Hippocampal formation (tissue), 2 donors: Measurements from ENCODE around the gene DHX32.
"Not testable (repeated sequence)": the region's sequence is repeated elsewhere in the genome, so short reads cannot be mapped to it uniquely, and the experiment has no call there.

Experiments used
- DNase-seq, 2 donors: peaks; one replicate each; lab custom pipeline; 2025; lab: John Stamatoyannopoulos, UW

The DHX32 gene

GRCh38 chr10:125896088-125896934 is 15.2 kb upstream of the DHX32 start, which contains the start of gene FANK1:
TSS of gene FANK1 (plus strand) at chr10:125896564. CDS start at chr10:125896643, 79 bp downstream.
- DNase-seq: peak; percentile 44 to 74

GRCh38 chr10:125895130-125896087 is 14.3 kb upstream of the DHX32 start:
- DNase-seq: peak in 1 of 2 donors; percentile 38

- DNase-seq: not testable (repeated sequence)
Measured at GRCh38 chr10:125894176-125894575, 13.1 kb upstream of the DHX32 start.

GRCh38 chr10:125892402-125892801 is 11.3 kb upstream of the DHX32 start:
- not testable (repeated sequence) for DNase-seq

GRCh38 chr10:125889441-125889840 is 8.3 kb upstream of the DHX32 start:
- not testable (repeated sequence) for DNase-seq

- DNase-seq: no peak
Measured at GRCh38 chr10:125886914-125887512, 5.9 kb upstream of the DHX32 start.

- DNase-seq: no peak
Measured at GRCh38 chr10:125883211-125883610, 2.1 kb upstream of the DHX32 start.

GRCh38 chr10:125882596-125882995 is 1.5 kb upstream of the DHX32 start:
- DNase-seq: no peak

- no peak for DNase-seq
Measured at GRCh38 chr10:125880719-125881118, 373 bp downstream of the DHX32 start.

GRCh38 chr10:125878957-125879835 is 1.9 kb downstream of the DHX32 start:
- no peak for DNase-seq

- DNase-seq: no peak
Measured at GRCh38 chr10:125871338-125871737, 9.8 kb downstream of the DHX32 start.

GRCh38 chr10:125868372-125868975 is 12.6 kb downstream of the DHX32 start:
- peak in 1 of 2 donors; percentile 34 for DNase-seq

- DNase-seq: no peak
Measured at GRCh38 chr10:125866421-125867029, 14.6 kb downstream of the DHX32 start.

- no peak for DNase-seq
Measured at GRCh38 chr10:125865120-125865519, 16.0 kb downstream of the DHX32 start.

GRCh38 chr10:125859128-125859817 is 21.8 kb downstream of the DHX32 start:
- no peak for DNase-seq

GRCh38 chr10:125857185-125857760 is 23.8 kb downstream of the DHX32 start:
- no peak for DNase-seq

GRCh38 chr10:125852487-125852886 is 28.6 kb downstream of the DHX32 start:
- no peak for DNase-seq

- no peak for DNase-seq
Measured at GRCh38 chr10:125850766-125851731, 30.0 kb downstream of the DHX32 start.
